Measurements from ENCODE around the gene ACAD11. TPM values are rescaled to one million over a fixed set of nuclear protein-coding genes. Genes with fewer than 3 reads are reported as not detected.

Gene ACAD11
- total RNA-seq, 1 experiment from 2014 or later = 6.4 TPM

GRCh38 chr3:132550579-132551305 lies 108.9 kb downstream of the ACAD11 start:
- no peak overlapping the region for H3K27ac ChIP-seq
- no peak for DNase-seq (ENCODE audit: low read depth in 1 of 2, low spot score in 2 of 2)

GRCh38 chr3:132549890-132550578 lies 109.6 kb downstream of the ACAD11 start:
- H3K27ac ChIP-seq = no peak overlapping the region
- H3K9me3 ChIP-seq (replicated peaks) = no peaks in the 10 kb centered on the region
- no peaks in the 10 kb centered on the region for H3K27me3 ChIP-seq (replicated peaks)
- H3K36me3 ChIP-seq = no peaks in the 10 kb centered on the region
- peak in 1 of 2 experiments; percentile 11 for DNase-seq (ENCODE audit: low read depth in 1 of 2, low spot score in 2 of 2)
- peaks cover 26% of the 10 kb centered on the region for H3K4me1 ChIP-seq (replicated peaks)
- no peak overlapping the region for H3K4me3 ChIP-seq

More at GRCh38 chr3:132550579-132551305, 108.9 kb downstream of the ACAD11 start:
- peaks cover 29% of the 10 kb centered on the region for H3K4me1 ChIP-seq (replicated peaks)
- H3K27me3 ChIP-seq (replicated peaks) = no peaks in the 10 kb centered on the region
- no peaks in the 10 kb centered on the region for H3K36me3 ChIP-seq
- no peaks in the 10 kb centered on the region for H3K9me3 ChIP-seq (replicated peaks)
- H3K4me3 ChIP-seq = no peak overlapping the region

- Histone ChIP-seq H3K4me1 (replicated peaks) (peaks cover 17% of the 10 kb centered on the region), H3K9me3 (replicated peaks) (no peaks in the 10 kb centered on the region), H3K27ac (no peak overlapping the region), H3K36me3 (no peaks in the 10 kb centered on the region), H3K27me3 (replicated peaks) (no peaks in the 10 kb centered on the region), H3K4me3 (no peak overlapping the region)
- DNase-seq (ENCODE audit: low read depth in 1 of 2, low spot score in 2 of 2) = no peak
These were observed 110.4 kb downstream of the ACAD11 start for GRCh38 chr3:132549169-132549568.

GRCh38 chr3:132545471-132545870 lies 114.1 kb downstream of the ACAD11 start:
- no peak overlapping the region for H3K4me3 ChIP-seq
- H3K27ac ChIP-seq = no peak overlapping the region
- H3K27me3 ChIP-seq (replicated peaks) = no peaks in the 10 kb centered on the region
- H3K4me1 ChIP-seq (replicated peaks) = peaks cover 27% of the 10 kb centered on the region
- H3K36me3 ChIP-seq = peaks cover 4% of the 10 kb centered on the region; the same call in 1 of the 2 replicates
- H3K9me3 ChIP-seq (replicated peaks) = no peaks in the 10 kb centered on the region
- no peak for DNase-seq (ENCODE audit: low read depth in 1 of 2, low spot score in 2 of 2)

GRCh38 chr3:132544130-132544529 lies 115.5 kb downstream of the ACAD11 start:
- Histone ChIP-seq H3K27ac (no peak overlapping the region), H3K9me3 (replicated peaks) (no peaks in the 10 kb centered on the region), H3K36me3 (peaks cover 15% of the 10 kb centered on the region), H3K4me3 (no peak overlapping the region), H3K4me1 (replicated peaks) (peaks cover 26% of the 10 kb centered on the region), H3K27me3 (replicated peaks) (no peaks in the 10 kb centered on the region)
- no peak for DNase-seq (ENCODE audit: low read depth in 1 of 2, low spot score in 2 of 2)

GRCh38 chr3:132543011-132543739 lies 116.4 kb downstream of the ACAD11 start:
- Histone ChIP-seq H3K4me1 (replicated peaks) (peaks cover 32% of the 10 kb centered on the region), H3K27me3 (replicated peaks) (no peaks in the 10 kb centered on the region), H3K9me3 (replicated peaks) (no peaks in the 10 kb centered on the region), H3K27ac (peak overlapping the region; percentile 83), H3K36me3 (peaks cover 19% of the 10 kb centered on the region), H3K4me3 (no peak overlapping the region)
- peak in 1 of 2 experiments; percentile 82 for DNase-seq (ENCODE audit: low read depth in 1 of 2, low spot score in 2 of 2)

- H3K36me3 ChIP-seq = peaks cover 25% of the 10 kb centered on the region
- no peaks in the 10 kb centered on the region for H3K9me3 ChIP-seq (replicated peaks)
- peak overlapping the region; percentile 83 for H3K27ac ChIP-seq
- H3K4me1 ChIP-seq (replicated peaks) = peaks cover 32% of the 10 kb centered on the region
- DNase-seq (ENCODE audit: low read depth in 1 of 2, low spot score in 2 of 2) = no peak
- no peaks in the 10 kb centered on the region for H3K27me3 ChIP-seq (replicated peaks)
- H3K4me3 ChIP-seq = no peak overlapping the region
These were observed 117.0 kb downstream of the ACAD11 start for GRCh38 chr3:132542577-132542976.

GRCh38 chr3:132539681-132540080 lies 119.9 kb downstream of the ACAD11 start:
- no peak overlapping the region for H3K4me3 ChIP-seq
- no peak for DNase-seq (ENCODE audit: low read depth in 1 of 2, low spot score in 2 of 2)
- no peak overlapping the region for H3K27ac ChIP-seq
- no peaks in the 10 kb centered on the region for H3K27me3 ChIP-seq (replicated peaks)
- no peaks in the 10 kb centered on the region for H3K9me3 ChIP-seq (replicated peaks)
- H3K4me1 ChIP-seq (replicated peaks) = peaks cover 38% of the 10 kb centered on the region
- H3K36me3 ChIP-seq = peaks cover 46% of the 10 kb centered on the region

- Histone ChIP-seq H3K4me3 (no peak overlapping the region), H3K9me3 (replicated peaks) (no peaks in the 10 kb centered on the region), H3K36me3 (peaks cover 46% of the 10 kb centered on the region), H3K27me3 (replicated peaks) (no peaks in the 10 kb centered on the region), H3K4me1 (replicated peaks) (peaks cover 33% of the 10 kb centered on the region), H3K27ac (no peak overlapping the region)
- no peak for DNase-seq (ENCODE audit: low read depth in 1 of 2, low spot score in 2 of 2)
These were observed 121.5 kb downstream of the ACAD11 start for GRCh38 chr3:132538072-132538471.

GRCh38 chr3:132537297-132537696 lies 122.3 kb downstream of the ACAD11 start:
- DNase-seq (ENCODE audit: low read depth in 1 of 2, low spot score in 2 of 2) = no peak
- peaks cover 48% of the 10 kb centered on the region for H3K36me3 ChIP-seq
- H3K4me3 ChIP-seq = no peak overlapping the region
- no peaks in the 10 kb centered on the region for H3K27me3 ChIP-seq (replicated peaks)
- no peak overlapping the region for H3K27ac ChIP-seq
- no peaks in the 10 kb centered on the region for H3K9me3 ChIP-seq (replicated peaks)
- peaks cover 25% of the 10 kb centered on the region for H3K4me1 ChIP-seq (replicated peaks)

- Histone ChIP-seq H3K4me1 (replicated peaks) (peaks cover 20% of the 10 kb centered on the region), H3K9me3 (replicated peaks) (no peaks in the 10 kb centered on the region), H3K27ac (peak overlapping the region; percentile 31; the same call in 1 of the 2 replicates), H3K36me3 (peaks cover 50% of the 10 kb centered on the region), H3K27me3 (replicated peaks) (no peaks in the 10 kb centered on the region), H3K4me3 (no peak overlapping the region)
- DNase-seq (ENCODE audit: low read depth in 1 of 2, low spot score in 2 of 2) = no peak
These were observed 123.0 kb downstream of the ACAD11 start for GRCh38 chr3:132536442-132537153.

GRCh38 chr3:132535575-132536441 lies 123.8 kb downstream of the ACAD11 start:
- peak; percentile 55 to 70 for DNase-seq (ENCODE audit: low read depth in 1 of 2, low spot score in 2 of 2)
- Histone ChIP-seq H3K9me3 (replicated peaks) (no peaks in the 10 kb centered on the region), H3K36me3 (peaks cover 55% of the 10 kb centered on the region), H3K4me1 (replicated peaks) (peaks cover 20% of the 10 kb centered on the region), H3K4me3 (no peak overlapping the region), H3K27me3 (replicated peaks) (no peaks in the 10 kb centered on the region), H3K27ac (peak overlapping the region; percentile 31; the same call in 1 of the 2 replicates)

Measured in SJSA1 (cell line).